ENCODE measurements around the gene NINJ2.

DNA sequence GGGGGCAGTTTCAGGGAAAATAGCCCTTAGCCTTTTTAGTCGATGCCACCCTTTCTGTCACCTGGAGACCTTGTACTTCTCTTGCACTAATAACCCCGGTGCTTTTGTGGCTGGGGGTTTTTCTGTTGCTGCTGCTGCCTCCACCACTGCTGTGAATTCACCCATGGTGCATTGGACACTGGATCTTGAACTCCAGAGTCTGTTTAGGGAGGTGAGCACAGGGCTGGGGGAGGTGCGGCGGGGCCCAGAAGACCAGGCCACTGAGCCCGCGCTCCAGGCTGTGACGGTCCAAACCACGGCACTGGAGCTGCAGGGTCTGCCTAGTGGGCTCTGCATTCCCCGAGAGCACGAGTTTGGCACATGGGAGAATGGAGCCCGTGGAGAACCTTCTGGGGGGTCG lies 100.6 kb downstream of the NINJ2 start:
- TF ChIP-seq GATA2 (IDR thresholded peaks at IDR 0.05; ENCODE audit: low read depth, low read length) (no peak), GATA3 (IDR thresholded peaks at IDR 0.05; ENCODE audit: low read depth, low read length) (no peak)

All from SH-SY5Y (cell line).